Measurements from ENCODE around the gene DDX42. TPM values are rescaled to one million over a fixed set of nuclear protein-coding genes. Genes with fewer than 3 reads are reported as not detected.

Gene DDX42
- total RNA-seq, 1 experiment from 2014 or later = 184 TPM

- Mint-ChIP-seq H3K4me1 (peaks cover 2% of the 10 kb centered on the region in 2 experiments; a peak in 1 of 4 replicates), H3K36me3 (ENCODE audit: insufficient read depth in 1 of 3, low read depth in 3 of 3) (peaks cover 0 to 10% (median 3%) of the 10 kb centered on the region in 3 experiments; a peak in 4 of 7 replicates), H3K27me3 (ENCODE audit: low read depth) (peaks cover 70% of the 10 kb centered on the region), H3K27ac (no peak overlapping the region), H3K4me3 (no peak overlapping the region), H3K9me3 (peaks cover 8 to 15% of the 10 kb centered on the region in 2 experiments)
- no peak for DNase-seq
- Histone ChIP-seq H3K27me3 (ENCODE audit: insufficient read depth, low read length) (peaks cover 4% of the 10 kb centered on the region; the same call in 1 of the 2 replicates), H3K27ac (ENCODE audit: insufficient read length, low read depth, low read length) (no peak overlapping the region), H3T11ph (ENCODE audit: low read length) (no peak overlapping the region), H2BK120ac (ENCODE audit: low read depth, low read length, poor library complexity, severe bottlenecking) (no peak overlapping the region), H3K18ac (ENCODE audit: insufficient read length, low read depth, low read length) (no peak overlapping the region), H4K5ac (ENCODE audit: insufficient read length, low read depth, low read length) (no peak overlapping the region), H3K56ac (ENCODE audit: insufficient read length, low read depth, low read length) (no peak overlapping the region), H2AK5ac (ENCODE audit: insufficient read length, low read length) (no peak overlapping the region), H3K4me2 (ENCODE audit: insufficient read depth, insufficient read length, low read length) (no peak overlapping the region), H3K23me2 (ENCODE audit: insufficient read length, low read depth, low read length, poor library complexity, severe bottlenecking) (no peaks in the 10 kb centered on the region), H2BK5ac (ENCODE audit: insufficient read length, low read length) (no peak overlapping the region), H4K8ac (replicated peaks; ENCODE audit: insufficient read length, low read depth, low read length) (no peak overlapping the region), H3K9me3 (ENCODE audit: control insufficient read depth, low read depth, low read length) (no peaks in the 10 kb centered on the region), H2BK12ac (ENCODE audit: insufficient read length, low read depth, low read length) (no peak overlapping the region), H4K20me1 (ENCODE audit: control insufficient read depth, insufficient read depth, insufficient read length) (no peaks in the 10 kb centered on the region), H3K9ac (ENCODE audit: extremely low read depth, insufficient read length, low read length) (no peak overlapping the region), H3K4ac (ENCODE audit: low read depth, low read length) (no peak overlapping the region), H2AFZ (ENCODE audit: low read length) (no peak overlapping the region), H2BK20ac (ENCODE audit: low read depth, low read length, poor library complexity, severe bottlenecking) (no peak overlapping the region), H3K23ac (ENCODE audit: insufficient read length, low read depth, low read length) (no peak overlapping the region), H2BK15ac (ENCODE audit: low read depth, low read length) (no peak overlapping the region), H3K14ac (ENCODE audit: insufficient read depth, low read length) (no peak overlapping the region), H3K79me1 (ENCODE audit: insufficient read depth, low read depth, low read length, poor library complexity, severe bottlenecking) (no peaks in the 10 kb centered on the region), H3K4me1 (ENCODE audit: insufficient read depth, low read length) (no peaks in the 10 kb centered on the region), H3K79me2 (ENCODE audit: insufficient read depth, low read length) (no peaks in the 10 kb centered on the region), H4K91ac (ENCODE audit: insufficient read length, low read depth, low read length) (no peak overlapping the region)
- TF ChIP-seq CTCF (conservative IDR thresholded peaks at IDR 0.05) = no peak
- no CpG with 5 or more reads among the region's 9 CpGs for WGBS (ENCODE audit: extremely low coverage, insufficient read length, low lambda C conversion rate)
Observed at GRCh38 chr17:63850401-63850800, 76.4 kb downstream of the DDX42 start.
